ENCODE data around the gene CAMK1.
"Not testable (repeated sequence)": the region's sequence is repeated elsewhere in the genome, so short reads cannot be mapped to it uniquely, and the experiment has no call there.

CAMK1 gene

DNA sequence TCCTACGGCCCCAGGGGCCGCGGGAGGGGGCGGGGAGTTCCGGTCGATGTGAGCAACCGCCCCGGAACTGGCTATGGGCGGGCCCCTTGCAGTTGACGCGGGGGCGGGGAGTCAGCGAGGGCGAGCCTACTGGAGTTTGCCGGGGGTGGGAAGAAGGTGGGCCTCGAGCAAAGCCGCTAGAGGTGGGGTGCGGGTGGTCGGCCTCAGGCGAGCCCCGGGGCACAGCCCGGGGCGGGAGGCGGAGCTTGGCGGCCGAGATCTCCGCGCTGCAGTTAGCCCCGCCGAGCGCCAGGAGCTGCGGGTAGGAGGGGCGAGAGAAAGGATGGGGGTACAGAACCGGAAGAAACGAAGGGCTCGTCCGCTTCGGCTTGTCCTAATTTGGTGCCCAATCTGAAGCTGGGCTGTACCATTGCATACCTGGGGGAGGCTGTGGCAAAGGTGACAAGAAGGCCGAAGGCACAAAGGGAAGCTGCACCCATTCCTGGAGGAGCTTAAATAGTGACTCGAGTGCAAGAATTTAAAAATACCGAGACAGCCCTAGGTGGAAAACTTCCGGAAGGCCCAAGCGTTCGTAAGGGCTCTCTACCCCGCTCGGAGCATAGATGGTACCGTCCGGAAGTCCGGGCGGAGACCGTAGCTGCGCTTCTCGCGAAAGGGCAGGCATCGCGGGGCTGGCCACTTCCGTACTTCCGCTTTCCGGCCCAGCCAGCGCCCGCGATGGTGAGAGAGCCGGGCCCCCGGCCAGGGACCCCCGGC, 22.8 kb upstream of the CAMK1 start, which contains the start of the genes ARPC4 and TADA3:
Gene ARPC4, plus strand, starts transcription at position 678 of the 756 bp plus-strand sequence. Its CDS starts 40 bp downstream, at position 718.
Gene TADA3, minus strand, starts transcription at position 69 of the 756 bp plus-strand sequence. CDS start 1,007 bp downstream, outside the sequence.
- DNase-seq, result peak; percentile 89

DNA sequence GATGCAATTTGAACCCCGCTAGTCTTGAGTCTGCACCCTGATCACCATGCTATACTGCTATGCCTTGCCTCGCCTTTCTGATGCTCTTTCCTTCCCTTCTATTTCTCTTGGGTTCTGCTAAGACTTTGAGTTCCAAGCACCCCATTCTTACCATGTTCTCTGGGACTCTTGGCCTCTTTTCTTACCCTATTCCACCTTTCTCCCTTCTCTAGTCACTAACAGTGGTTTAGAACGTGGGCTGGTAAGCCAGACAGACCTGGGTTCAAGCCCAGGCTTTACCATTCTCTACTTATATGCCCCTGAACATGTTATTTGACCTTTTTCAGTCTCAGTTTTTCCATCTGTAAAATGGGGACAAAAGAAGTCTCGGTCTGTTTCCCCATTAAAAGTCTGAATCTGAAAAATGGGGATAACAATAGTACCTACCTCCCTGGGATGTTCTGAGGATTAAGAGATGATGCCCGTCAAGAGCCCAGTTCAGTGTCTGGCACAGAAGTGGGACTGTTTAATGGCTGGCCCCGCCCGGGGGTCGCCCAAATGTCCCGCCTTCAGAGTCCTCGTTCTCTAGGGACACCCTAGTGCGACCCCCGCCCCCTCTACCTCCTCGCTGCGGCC, 22.1 kb upstream of the CAMK1 start:
- DNase-seq, result no peak

- no peak for DNase-seq
These were observed 21.4 kb upstream of the CAMK1 start for GRCh38 chr3:9791127-9791526.

DNA sequence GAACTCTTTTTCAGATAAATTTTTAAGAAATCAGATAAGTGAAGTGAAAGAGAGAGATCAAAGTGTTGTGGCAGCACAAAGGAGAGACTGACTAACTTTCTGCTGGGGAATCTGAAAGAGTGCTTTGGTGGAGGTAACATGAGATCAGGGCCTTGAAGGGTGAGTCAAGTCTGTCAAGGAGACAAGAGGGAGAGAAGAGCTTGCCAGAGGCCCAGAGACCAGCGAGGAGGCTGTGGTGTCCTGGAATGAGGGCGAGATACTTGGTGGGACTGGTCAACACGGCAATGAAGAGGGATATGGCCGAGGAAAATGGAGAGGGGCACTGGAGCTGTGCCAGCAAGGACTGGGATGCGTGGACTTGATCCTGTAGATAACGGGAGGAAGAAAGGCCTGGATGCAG, 18.0 kb upstream of the CAMK1 start:
- peak; percentile 49 for DNase-seq

DNA sequence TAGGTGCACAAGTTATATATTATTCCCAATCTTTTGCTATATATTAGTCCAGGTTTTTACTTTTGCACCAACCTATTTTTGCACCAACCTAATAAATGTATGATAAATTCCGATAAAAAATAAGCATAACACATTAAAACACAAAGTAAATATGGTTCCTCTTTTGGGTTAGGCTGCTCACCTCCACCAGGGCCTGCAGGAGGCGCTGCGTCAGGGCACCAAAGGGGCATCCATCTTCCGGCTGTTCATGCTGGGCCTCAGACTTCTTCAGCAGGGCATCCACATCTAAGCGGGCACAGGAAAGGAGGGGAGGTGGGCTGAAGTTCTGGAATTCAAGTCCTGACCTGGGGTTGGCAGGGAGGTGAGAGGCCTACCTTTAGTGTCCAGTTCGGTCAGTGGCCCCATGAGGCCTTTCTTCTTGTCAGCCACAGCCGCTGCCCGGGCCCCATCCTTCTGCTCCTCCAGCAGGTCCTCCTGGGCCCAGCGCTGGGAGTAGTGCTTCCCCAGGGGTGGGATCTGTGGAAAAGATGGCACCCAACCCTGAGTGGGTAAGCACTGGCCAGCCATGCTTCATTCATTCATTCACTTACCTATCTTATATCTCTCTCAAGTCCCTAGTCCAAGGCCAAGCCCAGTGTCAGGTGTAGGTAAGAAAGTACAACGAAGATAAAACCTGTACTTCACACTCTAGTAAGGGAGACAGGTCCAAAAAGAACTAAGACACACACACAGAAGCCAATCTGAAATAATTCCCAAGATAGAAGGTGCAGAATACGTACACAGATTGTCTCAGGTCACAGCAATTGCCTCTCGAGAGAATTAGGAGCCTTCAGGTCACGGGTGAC, 17.3 kb upstream of the CAMK1 start:
- no peak for DNase-seq

- DNase-seq, result no peak
These were observed 16.5 kb upstream of the CAMK1 start for GRCh38 chr3:9786209-9786739.

GRCh38 chr3:9785602-9786001, 15.9 kb upstream of the CAMK1 start:
- no peak for DNase-seq

DNA sequence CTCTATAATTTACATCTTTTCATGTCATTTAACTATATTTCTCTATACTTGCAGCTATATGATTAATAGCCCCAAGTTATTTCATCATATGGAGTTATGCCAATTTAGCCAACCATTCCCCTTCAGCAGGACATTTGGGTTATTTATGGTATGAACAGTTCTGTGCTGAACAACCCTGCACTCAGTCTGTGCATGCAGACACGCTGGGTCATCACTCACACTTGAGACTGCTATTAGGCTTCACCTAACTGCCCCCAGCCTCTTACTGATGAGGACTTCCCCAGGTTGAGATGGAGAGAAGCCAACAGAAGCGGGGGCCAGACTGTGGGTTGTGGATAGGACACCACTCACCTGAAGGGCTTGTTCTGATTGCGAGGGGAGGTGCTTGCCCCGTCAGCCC, 15.2 kb upstream of the CAMK1 start:
- DNase-seq, result no peak

DNA sequence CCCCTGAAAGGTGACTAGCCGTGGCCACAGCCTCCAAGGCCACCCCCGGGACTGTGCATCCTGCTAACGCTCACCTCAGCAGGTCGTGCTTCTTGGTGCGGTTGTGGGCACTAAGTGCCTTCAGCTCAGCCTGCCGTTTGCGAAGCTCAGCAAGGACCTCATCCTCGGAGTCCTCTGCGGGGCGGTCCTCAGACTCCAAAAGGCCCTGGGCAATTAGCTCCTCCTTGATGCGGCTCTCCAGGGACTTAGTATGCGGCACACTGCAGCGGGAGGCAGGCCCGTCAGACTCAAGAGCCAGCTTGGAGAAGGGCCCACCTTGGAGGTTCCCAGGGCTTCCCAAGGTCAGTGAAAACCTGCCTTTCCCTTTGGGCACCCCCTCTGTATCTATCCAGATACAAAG, 14.2 kb upstream of the CAMK1 start:
- DNase-seq, result no peak

DNA sequence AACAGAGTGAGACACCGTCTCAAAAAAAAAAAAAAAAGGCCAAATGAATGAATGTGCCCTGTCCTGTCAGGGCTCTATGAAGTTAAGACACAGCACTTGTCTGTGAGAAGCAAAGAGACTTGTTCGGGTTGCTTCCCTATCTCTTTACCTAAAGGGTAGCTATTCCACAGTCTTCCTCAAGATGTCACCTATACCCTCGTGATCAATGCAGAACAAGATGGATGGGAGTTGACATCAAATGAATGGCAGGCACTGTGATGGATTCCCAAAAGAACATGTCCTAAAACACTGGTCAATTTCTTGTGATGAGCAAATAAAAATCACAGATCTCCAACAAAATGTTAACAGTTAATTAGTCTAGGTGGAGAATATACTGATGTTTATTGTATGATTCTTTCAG, 13.0 kb upstream of the CAMK1 start:
- DNase-seq, result no peak

DNA sequence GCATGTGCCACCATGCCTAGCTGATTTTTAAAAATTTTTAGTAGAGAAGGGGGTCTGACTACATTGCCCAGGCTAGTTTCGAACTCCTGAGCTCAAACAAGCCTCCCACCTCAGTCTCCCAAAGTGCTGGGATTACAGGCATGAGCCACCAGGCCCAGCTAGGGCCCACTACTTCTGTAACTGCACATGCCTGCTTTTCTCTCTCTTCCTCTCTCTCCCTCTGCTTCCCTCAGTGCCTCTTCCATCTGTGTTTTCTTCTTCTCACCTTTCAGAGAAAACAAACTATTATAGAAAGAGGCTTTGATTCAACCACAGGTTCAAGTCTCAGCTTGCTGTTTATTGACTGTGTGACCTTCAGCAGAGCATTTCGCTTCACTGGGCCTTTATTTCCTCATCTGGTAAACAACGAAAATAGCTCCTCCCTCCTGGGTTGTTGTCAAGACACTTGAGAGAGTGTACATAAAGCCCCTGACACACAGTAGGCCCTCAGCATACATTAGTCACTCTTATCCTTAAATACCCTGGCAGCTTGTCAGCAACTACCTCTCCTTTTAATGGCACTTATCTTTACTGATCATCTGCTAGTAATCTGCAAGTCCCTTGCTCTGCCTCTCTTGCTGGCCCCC, 12.3 kb upstream of the CAMK1 start:
- DNase-seq, result no peak

DNA sequence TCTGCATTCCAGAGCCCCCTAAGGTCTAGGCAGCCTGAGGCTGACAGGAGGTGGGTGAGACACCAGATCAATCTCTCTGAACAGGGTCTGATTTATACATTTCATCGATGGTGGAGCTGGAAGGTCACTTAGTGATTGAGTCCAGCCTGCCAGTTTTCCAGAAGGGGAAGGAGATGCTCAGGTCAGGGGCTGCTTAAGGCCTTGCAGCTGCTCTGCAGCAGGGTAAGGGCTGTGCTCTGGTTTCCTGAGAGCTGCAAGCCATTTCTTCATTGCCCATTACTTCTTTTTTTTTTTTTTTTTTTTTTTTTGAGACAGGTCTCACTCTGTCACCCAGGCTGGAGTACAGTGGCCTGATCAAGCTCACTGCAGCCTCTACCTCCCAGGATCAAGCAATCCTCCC, 11.8 kb upstream of the CAMK1 start:
- no peak for DNase-seq

- no peak for DNase-seq
These were observed 11.2 kb upstream of the CAMK1 start for GRCh38 chr3:9780910-9781309.

GRCh38 chr3:9780458-9780812, 10.7 kb upstream of the CAMK1 start:
- no peak for DNase-seq

DNA sequence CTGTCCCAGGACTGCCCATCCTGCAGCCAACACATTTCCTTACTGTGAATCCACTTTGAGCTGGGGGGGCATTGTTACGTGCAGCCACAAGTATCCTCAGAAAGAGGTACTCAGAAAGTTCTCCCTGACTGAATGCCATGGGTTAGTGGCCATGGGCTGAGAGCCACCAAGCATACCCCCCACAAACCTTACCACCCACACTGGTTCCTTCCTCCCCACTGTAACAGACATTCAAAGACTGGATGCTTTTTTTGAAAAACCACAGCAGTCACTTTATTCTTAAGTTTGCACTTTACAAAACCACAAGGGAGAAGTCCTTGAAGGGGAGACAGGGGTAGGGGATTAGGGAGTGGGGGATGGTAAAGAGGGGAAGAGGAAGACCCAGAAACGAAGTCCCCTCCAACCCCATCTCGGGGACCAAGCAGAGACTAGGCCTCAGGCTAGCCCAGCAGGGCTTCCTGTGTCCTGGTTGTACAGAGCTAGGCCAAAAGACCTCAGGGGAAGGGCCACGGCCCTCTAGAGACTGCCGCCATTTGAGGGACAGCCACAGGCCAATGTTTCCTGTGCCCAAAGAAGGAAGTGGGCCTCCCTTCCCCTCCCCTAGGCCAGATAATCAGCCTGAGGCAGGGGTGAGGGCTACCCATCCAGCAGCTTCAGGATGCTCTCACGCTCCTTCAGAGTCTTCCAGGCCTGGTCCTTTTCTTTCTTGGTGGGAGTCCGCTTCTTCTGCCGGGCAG, 10.1 kb upstream of the CAMK1 start:
- peak; percentile 43 for DNase-seq

DNA sequence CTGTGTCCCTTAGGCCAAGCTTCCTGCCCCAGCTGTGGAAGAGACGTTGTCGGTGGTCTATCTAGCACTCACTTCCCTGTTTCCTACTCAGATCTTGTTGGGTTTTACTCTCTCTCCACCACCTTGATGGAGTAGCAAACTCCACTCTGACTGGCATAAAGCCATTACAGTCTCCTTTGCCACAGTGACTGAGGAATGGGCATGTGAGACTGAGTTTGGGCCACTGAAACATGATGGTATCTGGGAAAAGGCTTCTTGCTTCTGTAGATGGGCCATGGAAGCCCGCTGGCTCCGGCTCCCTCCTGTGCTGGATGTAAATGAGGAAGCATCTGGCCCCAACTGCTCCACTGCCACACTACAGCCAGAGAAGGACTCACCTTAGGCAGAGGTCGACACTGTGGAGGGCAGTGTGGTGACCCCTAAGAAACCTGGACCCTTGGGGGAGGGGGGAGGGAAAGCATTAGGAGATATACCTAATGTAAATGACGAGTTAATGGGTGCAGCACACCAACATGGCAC, 9.4 kb upstream of the CAMK1 start:
- no peak for DNase-seq

- DNase-seq, result peak; percentile 81
These were observed 8.7 kb upstream of the CAMK1 start for GRCh38 chr3:9778143-9779074.

DNA sequence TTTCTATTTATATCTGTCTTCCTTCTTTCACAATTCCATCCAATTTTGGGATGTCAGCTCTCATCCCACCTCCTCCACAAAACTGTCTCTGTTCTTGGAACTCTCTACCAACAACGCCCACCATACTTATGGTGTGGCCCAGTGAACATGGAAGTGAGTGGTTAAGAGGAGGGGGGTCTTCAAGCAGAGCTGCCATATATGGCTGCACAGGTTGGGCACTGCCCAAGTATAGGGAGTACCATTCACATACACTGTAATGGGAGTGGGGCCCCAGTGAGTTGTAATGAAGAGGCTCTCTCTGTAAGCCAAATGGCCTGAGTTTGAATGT, 7.9 kb upstream of the CAMK1 start:
- DNase-seq, result no peak

DNA sequence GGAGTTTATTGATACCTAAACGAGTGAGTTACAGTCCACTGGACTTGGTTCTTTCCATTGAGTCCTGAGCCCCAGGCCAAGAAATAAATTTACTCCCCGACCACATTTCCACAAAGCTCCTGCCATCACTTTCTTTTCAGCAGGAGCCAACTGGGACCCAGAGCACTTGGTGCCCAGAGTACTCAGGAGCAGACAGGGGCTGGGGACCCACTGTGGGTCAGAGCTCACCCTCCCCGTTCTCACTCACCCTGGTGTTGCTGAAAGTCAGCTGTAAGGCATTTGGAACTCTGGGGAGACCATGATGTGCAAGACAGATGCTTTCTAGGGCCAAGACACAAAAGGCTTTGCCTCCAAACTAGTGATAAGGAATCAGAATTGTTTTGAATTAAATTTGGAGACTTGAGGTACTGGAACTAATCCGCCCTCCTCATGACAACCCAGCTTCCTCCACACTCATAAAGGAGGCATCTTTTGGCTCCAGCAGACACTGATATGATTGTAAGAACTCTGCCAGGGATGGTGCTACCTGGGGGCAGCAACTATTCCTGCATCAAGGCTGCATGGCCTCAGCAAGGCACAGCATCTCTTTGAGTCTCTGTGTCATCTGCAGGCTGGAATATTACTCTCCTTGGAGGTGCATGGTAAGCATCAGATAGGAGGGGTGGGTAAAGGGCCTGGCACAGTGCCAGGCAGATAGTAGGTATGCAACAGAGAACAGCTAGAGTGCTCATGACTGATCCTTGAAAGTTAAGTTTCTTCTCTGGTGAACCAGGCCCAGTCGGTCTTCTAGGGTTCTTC, 7.3 kb upstream of the CAMK1 start:
- no peak for DNase-seq

- DNase-seq, result not testable (repeated sequence)
These were observed 1.3 kb upstream of the CAMK1 start for GRCh38 chr3:9771007-9771406.

Data from stimulated activated CD4-positive, alpha-beta T cell treated with anti-CD3 and anti-CD28 coated beads, Interleukin-4, amount 100 ng/mL, for 24 hours (primary cell).